Measurements from ENCODE around the gene COPS7B.
A peak's percentile ranks its signal among the peaks of the same experiment; 100 is the strongest.

DNA sequence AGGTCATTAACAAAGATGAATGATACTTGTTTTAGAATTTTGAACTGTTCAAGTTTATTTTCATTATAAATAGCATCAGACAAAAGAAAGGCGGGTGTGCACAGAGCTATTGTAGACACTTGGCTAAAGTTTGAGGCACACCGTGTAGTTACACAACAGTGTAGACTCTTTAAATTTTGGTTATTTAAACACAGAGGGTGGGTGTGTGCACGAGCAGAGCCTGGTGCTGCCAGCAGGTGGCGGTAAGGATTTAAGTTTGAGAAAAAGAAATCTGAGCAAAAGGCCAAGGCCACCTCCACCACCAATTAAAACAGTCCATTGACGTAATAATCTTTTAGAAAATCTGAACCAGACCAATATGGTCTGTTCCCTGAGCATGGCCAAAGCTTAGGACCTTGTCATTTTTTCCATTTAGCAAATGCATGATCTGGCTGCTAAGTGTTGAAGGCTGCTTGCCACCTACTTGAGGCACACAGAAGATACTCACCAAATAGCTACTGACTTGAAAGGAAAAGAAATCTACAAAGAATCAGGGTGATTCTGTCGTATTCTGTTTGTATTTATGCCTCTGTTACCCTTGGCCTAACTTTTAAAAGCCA, 14.3 kb downstream of the COPS7B start:
- TF ChIP-seq, protein P1, sequence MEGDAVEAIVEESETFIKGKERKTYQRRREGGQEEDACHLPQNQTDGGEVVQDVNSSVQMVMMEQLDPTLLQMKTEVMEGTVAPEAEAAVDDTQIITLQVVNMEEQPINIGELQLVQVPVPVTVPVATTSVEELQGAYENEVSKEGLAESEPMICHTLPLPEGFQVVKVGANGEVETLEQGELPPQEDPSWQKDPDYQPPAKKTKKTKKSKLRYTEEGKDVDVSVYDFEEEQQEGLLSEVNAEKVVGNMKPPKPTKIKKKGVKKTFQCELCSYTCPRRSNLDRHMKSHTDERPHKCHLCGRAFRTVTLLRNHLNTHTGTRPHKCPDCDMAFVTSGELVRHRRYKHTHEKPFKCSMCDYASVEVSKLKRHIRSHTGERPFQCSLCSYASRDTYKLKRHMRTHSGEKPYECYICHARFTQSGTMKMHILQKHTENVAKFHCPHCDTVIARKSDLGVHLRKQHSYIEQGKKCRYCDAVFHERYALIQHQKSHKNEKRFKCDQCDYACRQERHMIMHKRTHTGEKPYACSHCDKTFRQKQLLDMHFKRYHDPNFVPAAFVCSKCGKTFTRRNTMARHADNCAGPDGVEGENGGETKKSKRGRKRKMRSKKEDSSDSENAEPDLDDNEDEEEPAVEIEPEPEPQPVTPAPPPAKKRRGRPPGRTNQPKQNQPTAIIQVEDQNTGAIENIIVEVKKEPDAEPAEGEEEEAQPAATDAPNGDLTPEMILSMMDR (IDR thresholded peaks at IDR 0.05), result peak in 3 of 6 experiments; percentile 29 to 61 (median 31)
- no peak for TF ChIP-seq POLR2A (IDR thresholded peaks at IDR 0.05)
